GM21381 (cell line): ENCODE data around the gene PHYHIPL.

Experiments used
- ATAC-seq: cut with Tn5 transposase; IDR thresholded peaks from one replicate; pipeline ENCODE4 v1.9.1; 2021; ENCODE audit warnings: mild to moderate bottlenecking, moderate library complexity; ENCODE audit not compliant: unreplicated experiment

The PHYHIPL gene

GRCh38 chr10:59252491-59252890 lies 76.0 kb downstream of the PHYHIPL start:
- ATAC-seq = no peak

- ATAC-seq = no peak
Measured at GRCh38 chr10:59255463-59255862, 79.0 kb downstream of the PHYHIPL start.

GRCh38 chr10:59257224-59257623 lies 80.8 kb downstream of the PHYHIPL start:
- ATAC-seq = no peak

GRCh38 chr10:59258890-59259289 lies 82.4 kb downstream of the PHYHIPL start:
- ATAC-seq = no peak

- no peak for ATAC-seq
Measured at GRCh38 chr10:59265141-59265540, 88.7 kb downstream of the PHYHIPL start.

GRCh38 chr10:59266321-59266720 lies 89.9 kb downstream of the PHYHIPL start:
- no peak for ATAC-seq

GRCh38 chr10:59268460-59268859 lies 92.0 kb downstream of the PHYHIPL start:
- no peak for ATAC-seq

- no peak for ATAC-seq
Measured at GRCh38 chr10:59269651-59270050, 93.2 kb downstream of the PHYHIPL start.

GRCh38 chr10:59270492-59270891 lies 94.0 kb downstream of the PHYHIPL start:
- no peak for ATAC-seq

- no peak for ATAC-seq
Measured at GRCh38 chr10:59271160-59271559, 94.7 kb downstream of the PHYHIPL start.

GRCh38 chr10:59272061-59272460 lies 95.6 kb downstream of the PHYHIPL start:
- no peak for ATAC-seq

- ATAC-seq = no peak
Measured at GRCh38 chr10:59273445-59273844, 97.0 kb downstream of the PHYHIPL start.

- ATAC-seq = no peak
Measured at GRCh38 chr10:59276133-59276532, 99.7 kb downstream of the PHYHIPL start.

- ATAC-seq = no peak
Measured at GRCh38 chr10:59276919-59277318, 100.5 kb downstream of the PHYHIPL start.

GRCh38 chr10:59279476-59279875 lies 103.0 kb downstream of the PHYHIPL start:
- ATAC-seq = no peak

- ATAC-seq = no peak
Measured at GRCh38 chr10:59279991-59280505, 103.6 kb downstream of the PHYHIPL start.

GRCh38 chr10:59281861-59282260 lies 105.4 kb downstream of the PHYHIPL start:
- no peak for ATAC-seq

GRCh38 chr10:59283456-59284091 lies 107.1 kb downstream of the PHYHIPL start:
- ATAC-seq = no peak

- no peak for ATAC-seq
Measured at GRCh38 chr10:59284118-59284975, 107.9 kb downstream of the PHYHIPL start.

GRCh38 chr10:59285073-59285472 lies 108.6 kb downstream of the PHYHIPL start:
- no peak for ATAC-seq

- ATAC-seq = no peak
Measured at GRCh38 chr10:59285848-59286247, 109.4 kb downstream of the PHYHIPL start.

- ATAC-seq = no peak
Measured at GRCh38 chr10:59287587-59288255, 111.3 kb downstream of the PHYHIPL start.
